Bronchial epithelial cell (primary cell): ENCODE results near the gene LCK. TPM values are rescaled to one million over a fixed set of nuclear protein-coding genes. Genes with fewer than 3 reads are reported as not detected.

Source experiments
- DNase-seq: peaks from one replicate; pipeline ENCODE4 v3.0.0-alpha.2; 2010; ENCODE audit warnings: low read depth
- FAIRE-seq: peaks from 2 replicates; lab custom pipeline; 2011; peaks lifted over from hg19 to GRCh38; lab: Jason Lieb, UNC
- H3K27me3 ChIP-seq: 2 replicates; pipeline ENCODE4 v1.5.1; 2011; ENCODE audit warnings: low read length; ENCODE audit not compliant: control insufficient read depth, insufficient read depth
- H3K36me3 ChIP-seq: 2 replicates; pipeline ENCODE4 v1.5.1; 2011; ENCODE audit warnings: low read length; ENCODE audit not compliant: control insufficient read depth, insufficient read depth
- H3K4me3 ChIP-seq: 2 replicates; pipeline ENCODE4 v1.5.1; 2011; ENCODE audit warnings: mild to moderate bottlenecking, low read depth, low read length, control low read depth
- total RNA-seq: library from RNA; depleted of rRNA; stranded (reverse); fragments of >200 nt; gene quantifications from 2 replicates; pipeline ENCODE4 v1.2.1, GENCODE V29; 2014
- TF ChIP-seq, protein P1 (sequence below): IDR thresholded peaks from 2 replicates; pipeline ENCODE4 v1.5.1; 2011; ENCODE audit warnings: mild to moderate bottlenecking, moderate library complexity, low read length, control low read depth, inconsistent platforms; ENCODE audit not compliant: insufficient read depth, severe bottlenecking

Gene LCK
- total RNA-seq, 1 donor from 2014 or later = not detected

DNA sequence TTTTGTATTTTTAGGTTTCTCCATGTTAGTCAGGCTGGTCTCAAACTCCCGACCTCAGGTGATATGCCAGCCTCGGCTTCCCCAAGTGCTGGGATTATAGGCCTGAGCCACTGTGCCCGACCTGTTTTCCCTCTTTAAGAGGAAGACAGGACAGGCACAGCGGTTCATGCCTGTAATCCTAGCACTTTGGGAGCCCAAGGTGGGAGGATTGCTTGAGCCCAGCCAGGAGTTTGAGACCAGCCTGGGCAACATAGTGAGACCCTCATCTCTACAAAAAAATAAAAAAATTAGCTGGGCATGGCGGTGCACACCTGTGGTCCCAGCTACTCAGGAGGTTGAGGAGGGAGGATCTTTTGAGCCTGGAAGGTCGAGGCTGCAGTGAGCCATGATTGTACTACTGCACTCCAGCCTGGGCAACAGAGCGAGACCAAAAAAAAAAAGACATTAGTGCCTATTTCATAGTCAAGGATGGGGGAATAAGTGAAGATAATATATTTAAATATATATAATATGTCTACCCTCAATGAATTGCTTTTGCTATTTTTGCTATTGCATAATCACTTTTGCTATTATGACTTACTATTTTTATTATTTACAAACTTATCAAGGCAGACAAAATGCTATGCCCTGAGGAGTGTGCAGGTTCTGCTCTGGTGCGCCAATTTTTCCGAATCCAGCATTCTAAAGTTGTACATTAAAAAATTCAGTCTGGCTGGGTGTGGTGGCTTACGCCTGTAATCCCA, 67.2 kb downstream of the LCK start:
- no peak overlapping the region for H3K4me3 ChIP-seq
- FAIRE-seq = no peak

DNA sequence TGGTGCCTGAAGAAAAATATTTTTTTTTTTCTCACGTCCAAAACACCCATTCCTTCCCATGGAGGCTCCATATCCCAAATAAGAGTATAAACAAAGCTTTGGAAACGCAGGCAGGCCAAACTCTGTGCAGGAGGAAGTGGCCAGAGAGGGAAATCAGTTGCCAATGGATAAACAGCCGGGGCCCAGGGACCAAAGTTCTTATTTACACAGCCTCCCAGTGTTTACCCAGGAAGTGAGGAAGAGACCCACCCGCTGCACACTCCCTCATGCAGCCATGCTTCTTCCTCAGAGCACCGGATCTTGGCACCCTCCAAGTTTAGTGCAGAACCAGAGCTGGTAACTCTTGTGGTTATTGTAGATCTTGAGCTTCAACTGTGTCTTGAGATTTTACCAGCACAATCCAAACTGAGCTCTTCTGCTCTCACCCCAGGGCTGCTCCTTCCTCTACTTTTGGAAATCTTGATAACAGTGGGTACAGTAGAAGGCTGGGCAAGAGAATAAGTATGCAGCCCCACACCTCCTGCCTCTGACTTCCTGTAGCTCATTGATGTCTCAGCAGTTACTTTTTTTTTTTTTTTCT, 70.7 kb downstream of the LCK start:
- H3K27me3 ChIP-seq = no peaks in the 10 kb centered on the region
- no peak overlapping the region for H3K4me3 ChIP-seq
- H3K36me3 ChIP-seq = peaks cover 3% of the 10 kb centered on the region
- FAIRE-seq (no peak), DNase-seq (peak; percentile 25)
- TF ChIP-seq, protein P1, sequence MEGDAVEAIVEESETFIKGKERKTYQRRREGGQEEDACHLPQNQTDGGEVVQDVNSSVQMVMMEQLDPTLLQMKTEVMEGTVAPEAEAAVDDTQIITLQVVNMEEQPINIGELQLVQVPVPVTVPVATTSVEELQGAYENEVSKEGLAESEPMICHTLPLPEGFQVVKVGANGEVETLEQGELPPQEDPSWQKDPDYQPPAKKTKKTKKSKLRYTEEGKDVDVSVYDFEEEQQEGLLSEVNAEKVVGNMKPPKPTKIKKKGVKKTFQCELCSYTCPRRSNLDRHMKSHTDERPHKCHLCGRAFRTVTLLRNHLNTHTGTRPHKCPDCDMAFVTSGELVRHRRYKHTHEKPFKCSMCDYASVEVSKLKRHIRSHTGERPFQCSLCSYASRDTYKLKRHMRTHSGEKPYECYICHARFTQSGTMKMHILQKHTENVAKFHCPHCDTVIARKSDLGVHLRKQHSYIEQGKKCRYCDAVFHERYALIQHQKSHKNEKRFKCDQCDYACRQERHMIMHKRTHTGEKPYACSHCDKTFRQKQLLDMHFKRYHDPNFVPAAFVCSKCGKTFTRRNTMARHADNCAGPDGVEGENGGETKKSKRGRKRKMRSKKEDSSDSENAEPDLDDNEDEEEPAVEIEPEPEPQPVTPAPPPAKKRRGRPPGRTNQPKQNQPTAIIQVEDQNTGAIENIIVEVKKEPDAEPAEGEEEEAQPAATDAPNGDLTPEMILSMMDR = no peak

More for the DNA sequence above, 67.2 kb downstream of the LCK start:
- H3K36me3 ChIP-seq = peaks cover 4% of the 10 kb centered on the region
- no peak for DNase-seq
- no peaks in the 10 kb centered on the region for H3K27me3 ChIP-seq
- TF ChIP-seq, protein P1 = no peak

DNA sequence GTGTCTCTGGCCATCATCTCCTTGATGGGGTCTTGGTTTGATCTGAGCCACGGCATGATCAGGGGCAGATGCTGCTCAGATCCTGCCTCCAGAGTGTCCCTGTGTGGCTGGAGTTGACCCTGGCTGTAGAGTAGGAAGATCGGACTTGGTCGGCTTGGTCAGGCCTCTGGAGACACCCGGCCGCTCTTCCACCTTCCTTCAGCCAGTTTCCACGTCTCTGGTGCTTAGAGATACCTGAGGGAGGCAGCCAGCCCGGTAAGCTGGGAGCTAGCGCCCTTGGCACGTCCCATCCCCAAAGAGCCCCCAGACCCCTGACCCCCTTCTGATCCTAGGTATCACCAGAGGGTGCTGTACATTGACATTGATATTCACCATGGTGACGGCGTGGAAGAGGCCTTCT, 76.1 kb downstream of the LCK start:
- H3K36me3 ChIP-seq = peaks cover 14% of the 10 kb centered on the region
- TF ChIP-seq, protein P1 = no peak
- no peak overlapping the region for H3K4me3 ChIP-seq
- DNase-seq (no peak), FAIRE-seq (no peak)
- H3K27me3 ChIP-seq = no peaks in the 10 kb centered on the region

DNA sequence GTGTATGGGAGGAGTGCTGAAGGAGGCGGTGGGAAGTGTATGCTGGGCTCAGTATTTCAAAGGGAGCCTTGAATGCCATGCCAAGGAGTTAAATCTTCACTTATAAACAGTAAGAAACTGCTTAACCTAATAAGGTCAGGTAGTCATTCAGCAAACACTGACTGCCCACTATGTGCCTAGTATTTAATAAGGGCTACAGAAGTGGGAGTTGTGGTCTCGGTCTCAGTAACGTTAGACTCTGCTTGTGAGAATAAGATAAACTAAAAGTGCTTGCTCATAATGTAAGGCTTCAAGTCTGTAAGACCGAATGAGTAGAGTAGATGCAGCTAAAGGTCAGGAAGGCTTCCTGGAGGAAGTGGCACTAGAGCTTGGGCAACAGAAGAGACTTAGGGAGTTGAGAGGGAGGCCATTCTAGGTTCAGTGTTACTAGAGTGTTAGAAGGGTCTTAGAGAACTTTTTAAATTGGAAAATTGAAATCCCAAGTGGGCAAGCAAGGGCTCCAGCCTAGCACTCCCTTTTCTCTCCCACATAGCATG, 78.9 kb downstream of the LCK start:
- TF ChIP-seq, protein P1 = no peak
- Histone ChIP-seq H3K36me3 (peaks cover 16% of the 10 kb centered on the region), H3K27me3 (no peaks in the 10 kb centered on the region), H3K4me3 (no peak overlapping the region)
- DNase-seq (no peak), FAIRE-seq (no peak)

DNA sequence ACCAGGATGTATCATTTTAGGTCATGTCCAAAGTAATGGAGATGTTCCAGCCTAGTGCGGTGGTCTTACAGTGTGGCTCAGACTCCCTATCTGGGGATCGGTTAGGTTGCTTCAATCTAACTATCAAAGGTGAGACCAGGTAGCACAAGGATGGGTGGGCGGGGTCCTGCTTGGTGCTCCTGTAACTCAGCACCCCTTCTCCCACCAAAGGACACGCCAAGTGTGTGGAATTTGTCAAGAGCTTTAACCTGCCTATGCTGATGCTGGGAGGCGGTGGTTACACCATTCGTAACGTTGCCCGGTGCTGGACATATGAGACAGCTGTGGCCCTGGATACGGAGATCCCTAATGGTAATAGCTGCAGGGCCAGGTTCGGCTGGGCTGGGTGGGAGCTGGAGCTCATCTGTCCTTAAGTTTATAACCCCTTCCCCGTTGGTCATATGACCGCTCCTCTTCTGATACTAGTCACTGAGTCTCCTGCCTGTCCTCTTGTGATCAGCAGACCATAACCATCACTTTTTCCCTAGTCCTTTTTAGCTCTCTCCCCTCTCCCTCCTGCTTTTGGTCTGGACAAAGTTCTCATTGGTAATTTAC, 79.6 kb downstream of the LCK start:
- H3K36me3 ChIP-seq = peaks cover 16% of the 10 kb centered on the region
- no peak for FAIRE-seq
- TF ChIP-seq, protein P1 = no peak
- no peaks in the 10 kb centered on the region for H3K27me3 ChIP-seq
- no peak overlapping the region for H3K4me3 ChIP-seq
- DNase-seq = no peak
